ENCODE data around the gene WASF2. TPM values are rescaled to one million over a fixed set of nuclear protein-coding genes. Genes with fewer than 3 reads are reported as not detected.

Gene WASF2
- total RNA-seq, 2 donors from 2014 or later, result 28.0 to 36.1 TPM

GRCh38 chr1:27402349-27402754, 87.6 kb downstream of the WASF2 start:
- intact Hi-C loops (cut with DNase I), result no loop called here
- Histone ChIP-seq H3K9me3 (no peaks in the 10 kb centered on the region), H3K4me3 (no peak overlapping the region), H3K4me1 (peaks cover 10% of the 10 kb centered on the region), H3K27ac (peak overlapping the region in 3 of 4 donors; percentile 20 to 55 (median 51)), H3K36me3 (replicated peaks in 1 of 2; ENCODE audit: insufficient read depth in 1 of 2, low read depth in 2 of 2) (peaks cover 0 to 4% of the 10 kb centered on the region in 2 donors), H3K27me3 (no peaks in the 10 kb centered on the region)
- peak; percentile 66 for ATAC-seq
- TF ChIP-seq POLR2A (IDR thresholded peaks at IDR 0.05), result no peak
- peak; percentile 28 to 67 (median 60) for TF ChIP-seq CTCF (IDR thresholded peaks at IDR 0.05)
- WGBS, 2 donors, result 15 to 80% methylated on average over 1 to 8 of the region's 8 CpGs
- peak; percentile 75 to 83 (median 80) for DNase-seq

GRCh38 chr1:27400963-27401341, 89.0 kb downstream of the WASF2 start:
- DNase-seq (no peak), ATAC-seq (no peak)
- Histone ChIP-seq H3K4me1 (peaks cover 10% of the 10 kb centered on the region), H3K27me3 (no peaks in the 10 kb centered on the region), H3K4me3 (no peak overlapping the region), H3K9me3 (no peaks in the 10 kb centered on the region), H3K36me3 (replicated peaks in 1 of 2; ENCODE audit: insufficient read depth in 1 of 2, low read depth in 2 of 2) (no peaks in the 10 kb centered on the region), H3K27ac (no peak overlapping the region)
- TF ChIP-seq CTCF (IDR thresholded peaks at IDR 0.05) (no peak), POLR2A (IDR thresholded peaks at IDR 0.05) (no peak)
- 82 to 85% methylated on average over 5 of the region's 5 CpGs for WGBS, 2 donors
- intact Hi-C loops (cut with DNase I), result no loop called here

- Histone ChIP-seq H3K27ac (no peak overlapping the region), H3K4me3 (no peak overlapping the region), H3K27me3 (no peaks in the 10 kb centered on the region), H3K9me3 (no peaks in the 10 kb centered on the region), H3K4me1 (peaks cover 10% of the 10 kb centered on the region), H3K36me3 (replicated peaks in 1 of 2; ENCODE audit: insufficient read depth in 1 of 2, low read depth in 2 of 2) (no peaks in the 10 kb centered on the region)
- ATAC-seq, result no peak
- WGBS, 2 donors, result 25 to 39% methylated on average over 12 to 13 of the region's 13 CpGs
- intact Hi-C loops (cut with DNase I), result no loop called here
- no peak for TF ChIP-seq CTCF (IDR thresholded peaks at IDR 0.05)
- no peak for TF ChIP-seq POLR2A (IDR thresholded peaks at IDR 0.05)
- no peak for DNase-seq
These were observed 89.6 kb downstream of the WASF2 start for GRCh38 chr1:27400082-27400962.

- no peaks in the 10 kb centered on the region for H3K9me3 ChIP-seq
- no peak for ATAC-seq
- DNase-seq, result no peak
- H3K4me1 ChIP-seq, result peaks cover 10% of the 10 kb centered on the region
- H3K27ac ChIP-seq, result no peak overlapping the region
- whole genome bisulfite sequencing, 2 donors, result 33 to 34% methylated on average over 9 to 15 of the region's 19 CpGs
- no peaks in the 10 kb centered on the region for H3K36me3 ChIP-seq (replicated peaks in 1 of 2; ENCODE audit: insufficient read depth in 1 of 2, low read depth in 2 of 2)
- intact Hi-C loops (cut with DNase I), result no loop called here
- TF ChIP-seq CTCF (IDR thresholded peaks at IDR 0.05) (no peak), POLR2A (IDR thresholded peaks at IDR 0.05) (no peak)
- no peaks in the 10 kb centered on the region for H3K27me3 ChIP-seq
- no peak overlapping the region for H3K4me3 ChIP-seq
These were observed 90.5 kb downstream of the WASF2 start for GRCh38 chr1:27399251-27400025.

Data from body of pancreas (tissue), 4 donors.